CD4-positive, alpha-beta T cell (primary cell): ENCODE results near the gene ADAMTS18. TPM values are rescaled to one million over a fixed set of nuclear protein-coding genes. Genes with fewer than 3 reads are reported as not detected.

ENCODE experiments used
- ATAC-seq: fragments of 200-7000 bp; cut with Tn5 transposase; one replicate; pipeline ENCODE4 v1.10.0; 2022; ENCODE audit warnings: mild to moderate bottlenecking; ENCODE audit not compliant: poor library complexity
- CTCF ChIA-PET: fragments of 350-600 bp; sonication (Branson Sonifier 250); formaldehyde crosslinking; loops from one replicate; lab custom pipeline; 2021; ENCODE audit warnings: antibody characterized with exemption, inconsistent platforms; lab: Charles Lee
- POLR2A ChIA-PET: fragments of 350-600 bp; sonication (Branson Sonifier 250); formaldehyde crosslinking; loops from one replicate; lab custom pipeline; 2021; ENCODE audit warnings: antibody characterized with exemption, inconsistent platforms; lab: Charles Lee
- DNase-seq, 14 experiments: peaks; one replicate each; pipeline ENCODE4 v3.0.0-alpha.2; 2013 to 2020; ENCODE audit warnings: mixed read lengths in 2 of 14
- H3K27ac ChIP-seq, 2 donors: one replicate each; pipeline versions ENCODE4 v1.5.1 to v1.7.0; 2013; ENCODE audit warnings: low read length in 2 of 2, low read depth in 1 of 2, mild to moderate bottlenecking in 1 of 2
- H3K27me3 ChIP-seq, 2 experiments: 1 replicate in 1 of 2; 2 replicates in 1 of 2; pipeline versions ENCODE4 v1.6.1 to v1.7.0; 2013; ENCODE audit warnings: low read length in 2 of 2, control low read depth in 1 of 2, mild to moderate bottlenecking in 1 of 2, moderate library complexity in 1 of 2; ENCODE audit not compliant: insufficient read depth in 2 of 2, control insufficient read depth in 1 of 2
- H3K36me3 ChIP-seq: one replicate; pipeline ENCODE4 v1.6.1; 2013; ENCODE audit warnings: low read length, control low read depth; ENCODE audit not compliant: insufficient read depth
- H3K4me1 ChIP-seq: one replicate; pipeline ENCODE4 v1.6.1; 2013; ENCODE audit warnings: low read length, control low read depth; ENCODE audit not compliant: insufficient read depth
- H3K4me3 ChIP-seq: one replicate; pipeline ENCODE4 v1.5.1; 2013; ENCODE audit warnings: mild to moderate bottlenecking, low read length, moderate library complexity
- H3K9me3 ChIP-seq, 2 experiments: 1 replicate in 1 of 2; 2 replicates in 1 of 2; pipeline versions ENCODE4 v1.6.1 to v1.7.0; 2013; ENCODE audit warnings: low read length in 2 of 2, mild to moderate bottlenecking in 2 of 2, control low read depth in 1 of 2, moderate library complexity in 1 of 2; ENCODE audit not compliant: control insufficient read depth in 1 of 2, insufficient read depth in 1 of 2
- H3K27ac Mint-ChIP-seq: one replicate; pipeline ENCODE4 v1.8.0; 2020; ENCODE audit warnings: mixed read lengths
- H3K27me3 Mint-ChIP-seq: one replicate; pipeline ENCODE4 v1.8.0; 2021; ENCODE audit warnings: mixed read lengths
- H3K36me3 Mint-ChIP-seq: one replicate; pipeline ENCODE4 v1.8.0; 2021; ENCODE audit warnings: low read depth, mixed read lengths
- H3K4me1 Mint-ChIP-seq: one replicate; pipeline ENCODE4 v1.8.0; 2021; ENCODE audit warnings: low read depth, mixed read lengths
- H3K4me3 Mint-ChIP-seq: one replicate; pipeline ENCODE4 v1.8.0; 2020; ENCODE audit warnings: mild to moderate bottlenecking, mixed read lengths
- H3K9me3 Mint-ChIP-seq: one replicate; pipeline ENCODE4 v1.8.0; 2020; ENCODE audit warnings: mixed read lengths
- intact Hi-C, 2 experiments: fragments of 100-400 bp; cut with DNase I in 1 of 2; cut with micrococcal nuclease in 1 of 2; formaldehyde crosslinking; loops; one replicate each; pipeline versions ENCODE4 v1.15.1 to v1.9.0; 2023 to 2025; cut with DNase I, micrococcal nuclease
- total RNA-seq, 174 experiments: library from RNA in 2 of 174; stranded (reverse) in 2 of 174; gene quantifications; one replicate each; pipeline ENCODE4 v1.2.3 and lab custom pipeline; 2021 to 2026
- TF ChIP-seq, protein P1 (sequence below): fragments of 200-600 bp; IDR thresholded peaks from one replicate; pipeline ENCODE4 v1.8.0; 2022; ENCODE audit warnings: antibody characterized with exemption, mild to moderate bottlenecking

The ADAMTS18 gene
- total RNA-seq, 2 experiments from 2014 or later = not detected

DNA sequence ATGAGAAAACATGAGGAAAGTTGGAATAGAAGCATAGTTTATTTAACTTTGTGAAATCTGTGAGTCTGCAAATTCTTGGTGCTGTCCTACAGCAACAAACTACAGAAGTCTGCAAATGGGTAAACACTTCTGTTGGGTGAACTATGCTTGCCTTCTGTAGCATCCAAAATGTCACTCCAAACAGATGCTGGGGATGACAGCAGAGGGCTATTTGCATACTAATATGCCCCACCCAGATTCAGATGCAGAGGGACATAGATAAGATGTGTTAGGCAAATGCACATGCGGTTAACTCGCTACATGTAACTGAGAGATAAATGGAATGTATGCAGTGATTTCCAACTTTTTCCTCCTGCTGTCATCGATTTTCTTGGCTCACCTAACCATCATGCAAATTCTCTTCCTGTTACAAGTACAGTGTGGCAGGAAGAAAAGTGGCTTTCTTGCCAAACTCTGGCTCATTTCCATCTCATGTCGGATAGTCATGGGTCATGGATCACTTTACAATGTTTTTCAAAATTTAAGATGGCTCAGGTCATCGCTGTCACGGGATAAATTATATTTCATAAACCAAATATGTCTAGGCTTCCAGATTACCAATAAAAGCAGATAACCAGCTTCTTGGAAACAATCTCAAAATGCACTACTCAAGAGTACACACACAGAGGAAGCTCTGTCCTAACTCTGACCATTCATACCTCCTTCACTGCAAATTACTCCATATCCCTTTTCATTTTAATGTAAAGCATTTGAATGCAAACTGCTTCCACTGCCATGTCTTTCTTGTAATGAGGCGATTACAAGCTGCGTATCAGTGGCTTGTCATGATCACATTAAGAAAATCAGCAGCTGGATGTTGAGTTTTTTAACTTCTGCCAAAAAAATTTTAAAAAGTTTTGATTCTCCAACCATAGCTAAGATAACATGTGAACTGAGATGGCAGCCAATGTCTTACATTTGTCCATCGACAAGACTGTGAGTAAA lies 47.7 kb downstream of the ADAMTS18 start:
- CTCF ChIA-PET = no interaction called here
- Mint-ChIP-seq H3K4me1 (no peaks in the 10 kb centered on the region), H3K9me3 (peaks cover 4% of the 10 kb centered on the region), H3K4me3 (no peak overlapping the region), H3K36me3 (no peaks in the 10 kb centered on the region), H3K27ac (no peak overlapping the region), H3K27me3 (peaks cover 9% of the 10 kb centered on the region)
- Histone ChIP-seq H3K27ac (no peak overlapping the region), H3K4me3 (no peak overlapping the region), H3K9me3 (no peaks in the 10 kb centered on the region), H3K4me1 (no peaks in the 10 kb centered on the region), H3K36me3 (no peaks in the 10 kb centered on the region), H3K27me3 (no peaks in the 10 kb centered on the region)
- DNase-seq (no peak), ATAC-seq (no peak)
- POLR2A ChIA-PET = no interaction called here
- TF ChIP-seq, protein P1, sequence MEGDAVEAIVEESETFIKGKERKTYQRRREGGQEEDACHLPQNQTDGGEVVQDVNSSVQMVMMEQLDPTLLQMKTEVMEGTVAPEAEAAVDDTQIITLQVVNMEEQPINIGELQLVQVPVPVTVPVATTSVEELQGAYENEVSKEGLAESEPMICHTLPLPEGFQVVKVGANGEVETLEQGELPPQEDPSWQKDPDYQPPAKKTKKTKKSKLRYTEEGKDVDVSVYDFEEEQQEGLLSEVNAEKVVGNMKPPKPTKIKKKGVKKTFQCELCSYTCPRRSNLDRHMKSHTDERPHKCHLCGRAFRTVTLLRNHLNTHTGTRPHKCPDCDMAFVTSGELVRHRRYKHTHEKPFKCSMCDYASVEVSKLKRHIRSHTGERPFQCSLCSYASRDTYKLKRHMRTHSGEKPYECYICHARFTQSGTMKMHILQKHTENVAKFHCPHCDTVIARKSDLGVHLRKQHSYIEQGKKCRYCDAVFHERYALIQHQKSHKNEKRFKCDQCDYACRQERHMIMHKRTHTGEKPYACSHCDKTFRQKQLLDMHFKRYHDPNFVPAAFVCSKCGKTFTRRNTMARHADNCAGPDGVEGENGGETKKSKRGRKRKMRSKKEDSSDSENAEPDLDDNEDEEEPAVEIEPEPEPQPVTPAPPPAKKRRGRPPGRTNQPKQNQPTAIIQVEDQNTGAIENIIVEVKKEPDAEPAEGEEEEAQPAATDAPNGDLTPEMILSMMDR = no peak
- intact Hi-C loops = no loop called here

- H3K9me3 ChIP-seq = no peaks in the 10 kb centered on the region
- no peak overlapping the region for H3K27ac ChIP-seq
- no peaks in the 10 kb centered on the region for H3K36me3 ChIP-seq
- no peak overlapping the region for H3K27ac Mint-ChIP-seq
- intact Hi-C loops = no loop called here
- no peak for DNase-seq
- no peak overlapping the region for H3K4me3 Mint-ChIP-seq
- H3K27me3 ChIP-seq = no peaks in the 10 kb centered on the region
- TF ChIP-seq, protein P1 = no peak
- H3K27me3 Mint-ChIP-seq = peaks cover 8% of the 10 kb centered on the region
- H3K4me1 ChIP-seq = no peaks in the 10 kb centered on the region
- H3K36me3 Mint-ChIP-seq = no peaks in the 10 kb centered on the region
- ATAC-seq = no peak
- ChIA-PET POLR2A (no interaction called here), CTCF (no interaction called here)
- no peaks in the 10 kb centered on the region for H3K4me1 Mint-ChIP-seq
- peaks cover 4% of the 10 kb centered on the region for H3K9me3 Mint-ChIP-seq
- no peak overlapping the region for H3K4me3 ChIP-seq
These were observed 49.4 kb downstream of the ADAMTS18 start for GRCh38 chr16:77385481-77385880.

DNA sequence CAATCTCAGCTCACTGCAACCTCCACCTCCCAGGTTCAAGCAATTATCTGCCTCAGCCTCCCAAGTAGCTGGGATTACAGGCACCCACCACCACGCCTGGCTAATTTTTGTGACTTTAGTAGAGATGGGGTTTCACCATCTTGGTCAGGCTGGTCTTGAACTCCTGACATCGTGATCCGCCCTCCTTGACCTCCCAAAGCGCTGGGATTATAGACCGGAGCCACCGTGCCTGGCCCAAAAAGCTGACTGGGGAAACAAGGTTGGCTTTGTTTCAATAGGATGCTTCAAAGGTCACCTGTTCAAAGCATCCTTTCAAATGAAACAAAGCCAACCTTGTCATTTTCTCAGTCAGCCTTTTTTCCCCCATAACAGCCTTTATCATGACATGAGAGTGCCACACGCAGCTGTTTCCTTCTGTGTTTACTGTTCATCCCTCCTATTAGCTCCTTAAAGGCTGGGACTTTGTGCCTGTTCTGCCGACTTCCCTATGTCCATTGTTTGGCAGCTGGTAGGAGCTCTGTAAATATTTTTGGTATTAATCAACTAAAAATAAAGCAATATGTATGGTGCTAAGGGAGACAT lies 51.1 kb downstream of the ADAMTS18 start:
- TF ChIP-seq, protein P1 = no peak
- H3K4me3 Mint-ChIP-seq = no peak overlapping the region
- no peak overlapping the region for H3K27ac ChIP-seq
- ATAC-seq (no peak), DNase-seq (no peak)
- peaks cover 4% of the 10 kb centered on the region for H3K27me3 Mint-ChIP-seq
- H3K36me3 Mint-ChIP-seq = no peaks in the 10 kb centered on the region
- intact Hi-C loops = no loop called here
- no peaks in the 10 kb centered on the region for H3K4me1 ChIP-seq
- H3K4me3 ChIP-seq = no peak overlapping the region
- H3K9me3 Mint-ChIP-seq = no peaks in the 10 kb centered on the region
- no peaks in the 10 kb centered on the region for H3K27me3 ChIP-seq
- ChIA-PET CTCF (no interaction called here), POLR2A (no interaction called here)
- no peaks in the 10 kb centered on the region for H3K36me3 ChIP-seq
- H3K27ac Mint-ChIP-seq = no peak overlapping the region
- H3K9me3 ChIP-seq = no peaks in the 10 kb centered on the region
- no peaks in the 10 kb centered on the region for H3K4me1 Mint-ChIP-seq
